ENCODE data around the gene XPO6.

Gene XPO6

DNA sequence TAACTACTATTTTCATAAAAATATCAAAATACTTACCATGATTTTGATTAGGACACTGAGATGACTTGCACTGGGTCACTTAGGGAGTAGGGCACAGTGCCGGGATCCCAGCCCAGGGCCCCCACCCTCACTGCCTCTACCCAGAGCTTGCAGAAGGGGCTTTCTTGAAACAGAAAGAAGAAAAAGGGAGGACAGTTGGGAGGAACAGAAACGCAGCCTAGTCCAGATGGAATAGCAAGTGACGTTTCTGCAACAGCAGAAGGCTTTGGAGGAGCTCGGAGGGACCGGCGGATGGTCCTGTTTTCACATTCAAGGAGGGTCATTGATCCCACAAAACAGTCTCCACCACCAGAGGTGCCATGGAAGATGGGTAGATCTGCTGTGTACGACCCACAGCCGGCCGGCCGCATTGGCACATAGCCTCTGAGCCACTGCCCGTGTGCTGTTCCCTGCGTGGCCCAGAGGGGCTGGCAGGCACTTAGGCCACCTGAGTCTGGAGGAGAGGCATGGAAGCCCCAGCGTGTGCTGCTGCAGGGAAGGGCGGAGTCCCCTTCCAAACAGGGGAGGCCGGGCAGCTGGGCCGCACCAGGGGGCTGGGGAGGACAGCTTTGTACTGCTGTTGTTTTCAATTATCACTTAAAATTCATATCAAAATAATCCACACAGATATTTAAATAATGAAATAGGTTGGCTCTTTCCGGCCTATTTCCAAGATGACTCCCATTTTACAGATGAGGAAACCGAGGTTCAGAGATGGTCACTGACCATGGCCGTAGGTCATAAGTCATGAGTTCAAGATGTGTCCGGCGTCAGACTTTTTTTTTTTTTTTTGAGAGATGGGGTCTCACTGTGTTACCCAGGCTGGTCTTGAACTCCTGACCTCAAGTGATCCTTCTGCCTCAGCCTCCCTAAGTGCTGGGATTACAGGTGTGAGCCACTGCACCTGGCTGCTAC is 125.3 kb downstream of the XPO6 start:
- no peak for DNase-seq

DNA sequence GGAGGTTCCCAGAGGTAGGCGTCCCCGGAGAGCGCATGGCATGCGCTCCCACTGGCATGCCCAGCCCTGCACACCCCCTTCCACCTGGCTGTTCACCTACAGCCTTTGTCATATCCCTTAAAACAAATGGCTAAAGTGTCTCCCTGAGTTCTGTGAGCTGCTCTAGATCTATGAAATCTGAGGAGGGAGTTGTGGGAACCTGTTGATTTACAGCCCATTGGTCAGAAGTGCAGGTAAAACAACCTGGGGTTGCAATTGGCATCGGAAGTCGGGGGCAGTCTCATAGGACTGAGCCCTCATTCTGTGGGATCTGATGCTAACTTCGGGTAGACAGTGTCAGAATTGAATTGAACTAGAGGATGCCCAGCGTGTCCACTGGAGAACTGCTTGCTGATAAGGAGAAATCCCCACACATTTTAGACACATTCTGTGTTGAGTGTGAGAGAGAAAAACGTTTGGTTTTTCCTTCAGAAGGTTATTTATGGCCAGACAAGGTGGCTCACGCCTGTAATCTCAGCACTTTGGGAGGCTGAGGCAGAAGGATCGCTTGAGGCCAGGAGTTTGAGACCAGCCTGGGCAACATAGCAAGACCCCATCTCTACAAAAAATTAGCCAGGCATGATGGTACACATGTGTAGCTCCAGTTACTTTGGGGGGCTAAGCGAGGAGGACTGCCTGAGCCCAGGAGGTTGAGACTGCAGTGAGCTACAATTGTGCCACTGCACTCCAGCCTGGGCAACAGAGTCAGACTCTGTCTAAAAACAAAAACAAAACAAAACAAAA is 126.2 kb downstream of the XPO6 start:
- no peak for DNase-seq

DNA sequence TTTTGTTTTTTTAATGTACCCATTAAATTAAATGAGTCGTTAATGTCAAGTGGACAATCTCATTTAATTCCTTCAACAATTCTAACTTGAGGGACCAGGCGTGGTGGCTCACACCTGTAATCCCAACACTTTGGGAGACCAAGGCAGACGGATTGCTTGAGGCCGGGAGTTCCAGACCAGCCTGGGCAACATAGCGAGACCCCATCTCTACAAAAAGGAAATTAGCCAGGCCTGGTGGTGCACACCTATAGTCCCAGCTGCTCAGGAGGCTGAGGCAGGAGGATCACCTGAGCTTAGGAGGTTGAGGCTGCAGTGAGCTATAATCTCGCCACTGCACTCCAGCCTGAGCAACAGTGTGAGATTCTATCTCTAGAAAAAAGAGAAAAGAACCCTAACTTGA is 127.6 kb downstream of the XPO6 start:
- no peak for DNase-seq

DNA sequence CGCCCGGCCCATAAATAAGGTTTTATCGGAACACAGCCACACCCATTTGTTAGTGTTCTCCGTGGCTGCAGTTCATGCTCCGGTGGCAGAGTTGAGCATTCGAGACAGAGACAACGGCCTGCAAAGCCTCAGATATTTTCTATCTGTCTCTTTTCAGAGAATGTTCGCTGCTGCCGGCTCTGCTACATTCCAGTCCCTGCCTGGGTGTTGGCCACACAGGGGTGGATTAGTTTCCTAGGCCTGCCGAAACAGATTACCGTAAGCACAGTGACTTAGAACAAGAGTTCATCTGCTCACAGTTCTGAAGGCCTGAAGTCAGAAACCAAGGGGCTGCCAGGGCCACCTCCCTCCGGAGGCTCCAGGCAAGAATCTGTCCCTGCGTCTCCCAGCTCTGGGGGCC is 129.1 kb downstream of the XPO6 start:
- no peak for DNase-seq

DNA sequence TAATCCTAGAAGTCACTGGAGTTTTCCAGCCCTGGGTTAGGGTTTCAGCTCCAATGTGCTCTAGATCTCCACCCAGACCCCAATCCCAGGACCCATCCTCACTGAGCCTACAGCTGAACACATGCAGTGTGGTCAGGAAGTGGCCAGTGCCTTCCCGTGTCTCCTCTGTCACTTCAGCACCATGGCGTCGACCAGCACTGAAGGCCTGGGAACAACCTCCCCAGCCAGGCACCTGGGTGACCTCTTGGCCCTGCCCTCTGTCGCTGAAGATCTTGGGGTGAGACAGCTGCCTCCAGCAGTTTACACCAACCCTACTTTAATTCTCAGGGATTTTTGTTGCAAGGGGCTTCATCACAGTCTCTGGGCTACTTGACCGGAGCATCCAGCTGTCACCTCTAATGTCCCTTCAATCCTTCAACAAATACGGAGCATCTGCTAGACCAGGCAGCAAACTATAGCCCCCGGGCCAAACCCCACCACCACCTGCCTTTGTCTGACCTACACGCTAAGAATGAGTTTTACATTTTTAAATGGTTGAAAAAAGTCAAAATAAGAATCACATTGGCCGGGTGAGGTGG is 130.3 kb downstream of the XPO6 start:
- no peak for DNase-seq

GRCh38 chr16:28078261-28078660 is 133.5 kb downstream of the XPO6 start:
- no peak for DNase-seq

GRCh38 chr16:28073836-28074235 is 137.9 kb downstream of the XPO6 start:
- no peak for DNase-seq

DNA sequence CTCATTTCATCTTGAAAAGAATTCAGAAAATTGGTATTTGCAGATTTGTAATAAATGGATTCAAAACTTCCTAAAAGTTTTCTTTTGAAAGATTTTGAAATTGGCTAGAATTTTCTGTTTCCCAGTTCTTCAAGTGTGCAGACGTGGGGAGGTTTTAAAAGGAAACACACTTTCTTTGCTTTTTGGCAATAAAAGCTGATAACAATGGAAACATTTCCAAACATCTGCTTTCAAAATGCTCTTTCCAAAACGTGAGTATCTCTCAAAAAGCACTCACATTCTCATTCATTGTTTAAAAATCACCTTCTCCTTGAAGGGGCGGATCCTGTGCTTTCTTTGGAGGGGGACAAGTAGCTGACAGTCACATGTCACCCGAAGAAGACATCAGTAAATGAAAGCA is 139.7 kb downstream of the XPO6 start:
- no peak for DNase-seq

DNA sequence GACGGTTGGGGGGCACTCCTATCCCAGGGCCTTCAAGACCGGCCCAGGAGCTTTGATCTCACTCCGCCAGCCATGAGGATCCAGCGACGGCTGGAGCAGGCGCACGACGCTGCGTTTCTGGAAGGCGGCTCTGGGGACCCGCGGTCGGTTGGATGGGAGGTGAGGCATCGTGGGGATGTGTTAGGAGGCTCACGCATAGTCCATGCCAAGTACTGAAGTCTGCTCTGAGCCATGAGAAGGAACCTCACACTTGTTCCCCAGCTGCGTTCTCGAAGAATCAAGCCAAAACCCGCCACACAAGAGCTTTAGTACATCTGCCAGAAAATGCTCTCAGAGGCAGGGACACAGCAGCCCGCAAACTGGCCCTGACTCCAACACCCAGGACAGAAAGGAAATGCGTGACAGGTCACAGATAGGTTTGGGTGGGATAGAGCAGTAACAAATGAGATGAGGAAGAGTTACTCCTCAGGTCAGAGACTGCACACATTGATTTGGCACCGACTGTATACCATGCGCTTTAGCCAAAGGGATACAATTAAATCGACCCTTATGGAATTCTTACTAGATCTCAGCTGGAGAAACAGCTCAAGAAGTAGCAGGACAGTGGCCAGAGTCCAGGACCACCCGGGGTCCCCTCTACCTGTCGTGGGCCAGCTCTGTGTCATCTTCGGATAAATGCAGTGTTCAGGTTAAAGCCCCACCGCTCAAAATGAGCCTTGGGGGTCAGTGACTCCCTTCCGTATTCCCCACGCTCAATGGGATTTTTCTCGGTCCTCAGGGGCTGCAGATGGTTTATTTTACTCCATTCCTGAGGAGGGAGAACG is 141.6 kb downstream of the XPO6 start:
- no peak for DNase-seq

DNA sequence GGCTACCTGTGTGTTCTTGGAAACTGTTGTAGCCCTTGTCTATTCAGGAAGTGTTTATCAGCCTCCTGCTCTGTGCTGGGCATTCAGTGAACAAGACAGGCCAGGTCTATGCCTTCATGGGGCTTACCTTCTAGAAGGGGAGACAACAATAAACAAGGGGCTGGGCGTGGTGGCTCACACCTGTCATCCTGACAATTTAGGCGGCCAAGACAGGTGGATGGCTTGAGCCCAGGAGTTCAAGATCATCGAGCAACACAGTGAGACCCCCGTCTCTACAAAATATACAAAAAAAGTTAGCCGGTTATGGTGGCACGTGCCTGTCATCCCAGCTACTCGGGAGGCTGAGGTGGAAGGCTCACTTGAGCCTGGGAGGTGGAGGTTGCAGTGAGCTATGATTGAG is 142.8 kb downstream of the XPO6 start:
- no peak for DNase-seq

DNA sequence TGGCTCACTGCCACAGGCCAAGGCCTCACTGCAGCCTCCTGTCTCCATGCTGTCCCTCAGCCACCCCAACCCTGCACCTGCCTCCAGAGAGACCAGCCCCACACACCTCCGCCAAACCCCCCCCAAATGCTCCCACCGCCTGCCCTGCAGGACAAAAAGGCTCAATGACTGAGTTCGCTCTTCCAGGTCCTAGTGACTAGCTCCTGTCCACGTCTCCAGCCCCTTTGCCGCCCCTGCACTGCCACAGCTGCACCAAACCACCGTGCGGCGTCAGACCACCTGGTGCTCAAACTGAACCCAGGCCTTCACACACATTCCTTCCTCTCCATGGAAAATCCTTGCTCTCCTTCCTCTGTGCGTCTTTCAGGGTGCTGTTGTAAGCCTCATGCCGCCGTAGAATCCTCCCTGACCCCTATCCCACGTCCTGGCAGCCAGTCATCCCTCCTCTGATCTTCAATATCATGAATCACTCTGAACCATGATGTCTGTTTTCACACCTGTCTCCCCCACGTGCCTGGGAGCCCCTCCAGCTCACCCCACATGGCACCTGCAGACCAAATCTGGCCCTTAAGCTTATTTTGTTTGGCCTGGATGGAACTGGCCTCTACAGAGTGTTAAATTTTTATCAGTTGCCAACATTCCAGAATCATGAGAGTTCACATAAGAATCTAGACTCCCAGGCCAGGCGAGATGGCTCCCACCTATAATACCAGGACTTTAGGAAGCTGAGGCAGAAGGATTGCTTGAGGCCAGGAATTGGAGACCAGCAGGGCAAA is 144.0 kb downstream of the XPO6 start:
- no peak for DNase-seq

DNA sequence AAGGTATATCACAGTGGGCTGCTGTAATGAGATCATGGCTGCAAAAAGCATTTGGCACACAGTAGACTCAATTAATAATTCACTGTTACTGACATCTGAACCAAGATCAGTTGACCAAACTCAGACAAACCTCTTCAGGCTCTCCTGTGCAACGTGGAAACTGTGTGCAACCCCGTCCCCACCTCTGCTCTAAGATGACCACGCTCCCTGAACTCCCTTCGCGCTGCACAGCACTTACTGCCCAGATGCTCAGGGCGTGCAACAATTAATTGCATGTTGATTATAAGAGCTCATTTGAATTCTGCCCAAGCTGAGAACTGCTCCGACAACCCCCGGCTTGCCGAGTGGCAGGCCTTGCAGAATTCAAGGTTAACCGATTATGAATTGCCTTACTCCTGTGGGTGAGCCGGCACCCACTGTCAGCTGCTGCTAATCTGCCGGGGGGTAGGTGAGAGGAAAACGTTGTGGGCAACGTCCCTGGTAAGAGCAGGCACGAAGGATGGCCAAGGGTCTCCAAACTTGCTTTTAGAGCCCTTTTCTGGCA is 147.0 kb downstream of the XPO6 start:
- no peak for DNase-seq

- no peak for DNase-seq
Observed at GRCh38 chr16:28064150-28064549, 147.6 kb downstream of the XPO6 start.

DNA sequence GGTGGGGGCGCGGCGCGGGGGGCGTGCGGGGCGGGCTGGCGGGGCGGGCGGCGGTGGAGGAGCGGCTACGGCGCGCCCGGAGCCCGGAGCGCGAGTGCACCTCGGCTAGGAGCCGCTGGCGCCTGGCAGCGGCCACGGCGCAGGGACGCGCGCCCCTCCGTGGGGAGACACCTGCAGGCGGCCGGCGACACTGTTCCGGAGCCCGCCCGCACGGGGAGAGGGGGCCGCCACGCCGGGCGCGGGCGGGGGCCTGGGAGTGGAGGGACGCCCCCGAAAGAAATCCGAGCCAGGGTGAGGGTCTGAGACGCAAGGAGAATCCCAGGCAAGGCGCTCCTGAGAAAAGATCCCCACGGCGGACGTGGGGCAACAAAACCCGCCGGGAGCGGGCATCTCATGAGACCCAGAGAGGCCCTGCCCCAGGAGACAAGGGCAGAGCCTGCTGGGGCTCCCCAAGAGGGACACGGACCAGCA is 148.1 kb downstream of the XPO6 start, which contains the start of gene GSG1L:
Gene GSG1L, minus strand, starts transcription at position 124 of the 471 bp plus-strand sequence. CDS start 290 bp downstream, outside the sequence.
- no peak for DNase-seq

DNA sequence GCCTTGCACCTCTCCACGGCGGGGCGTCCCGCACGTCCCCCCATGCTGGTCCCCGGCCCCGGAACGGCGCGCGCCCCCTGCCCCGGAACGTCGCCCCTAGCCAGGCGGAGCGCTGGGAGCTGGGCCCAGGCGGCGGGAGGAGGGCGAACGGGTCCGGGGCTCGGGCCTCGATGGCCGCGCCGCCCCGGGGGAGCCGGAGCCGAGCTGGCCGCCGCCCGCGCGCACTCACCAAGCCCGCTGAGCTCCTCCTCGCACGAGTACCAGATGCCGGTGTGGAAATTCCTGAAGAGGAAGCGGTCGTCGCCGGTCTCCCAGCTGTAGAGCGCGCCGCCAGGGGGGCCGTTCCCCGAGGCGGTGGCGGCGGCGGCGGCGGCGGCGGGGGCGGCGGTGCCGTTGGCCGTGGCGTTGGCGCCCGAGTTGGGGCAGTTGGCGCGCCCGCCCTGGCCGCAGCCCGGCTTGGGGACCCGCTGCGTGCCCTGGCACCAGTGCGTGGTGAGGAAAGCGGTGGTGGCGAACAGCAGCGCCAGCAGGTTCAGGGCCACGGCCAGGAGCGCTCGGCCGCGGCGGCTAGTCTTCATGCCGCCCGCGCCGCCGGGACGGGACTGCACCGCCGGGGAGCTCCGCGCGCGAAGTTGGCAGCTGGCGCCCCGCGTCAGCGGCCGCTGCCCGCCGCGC is 148.8 kb downstream of the XPO6 start:
- no peak for DNase-seq

- no peak for DNase-seq
Observed at GRCh38 chr16:28062261-28062846, 149.4 kb downstream of the XPO6 start.

DNA sequence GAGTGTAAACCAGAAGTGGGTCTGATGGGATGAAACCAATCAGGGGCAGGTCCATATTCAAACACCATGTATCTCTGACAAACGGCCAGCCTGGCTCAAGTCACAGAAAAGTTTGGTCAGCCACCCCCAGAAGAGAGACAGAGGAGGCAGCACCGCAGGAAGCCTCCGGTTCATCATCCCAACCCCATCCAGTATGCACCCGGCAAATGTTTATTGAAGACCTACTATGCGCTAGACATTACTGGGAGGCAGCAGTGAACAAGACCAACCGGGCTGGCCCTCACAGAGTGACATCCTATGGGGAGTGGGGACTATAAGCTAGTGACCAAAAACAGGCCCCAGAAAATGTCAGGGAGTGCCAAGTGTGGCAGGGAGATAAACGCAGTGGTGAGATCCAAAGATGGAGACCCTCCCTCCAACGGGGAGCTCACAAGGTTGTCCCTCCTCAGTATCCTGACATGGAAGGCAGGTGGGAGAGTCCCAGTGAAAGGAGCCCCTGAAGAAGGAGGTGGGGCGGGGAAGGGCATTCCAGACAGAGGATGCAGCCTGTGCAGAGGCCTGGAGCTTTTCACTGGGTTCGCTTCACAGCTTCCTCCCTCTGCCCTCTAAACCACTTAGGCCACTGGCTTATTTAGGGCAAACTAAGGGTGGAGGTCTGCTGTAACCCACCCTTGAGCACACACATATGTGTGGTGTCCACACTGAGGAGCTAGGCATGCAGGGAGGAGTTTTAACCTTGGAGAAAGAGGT is 150.2 kb downstream of the XPO6 start:
- DNase-seq, result no peak

DNA sequence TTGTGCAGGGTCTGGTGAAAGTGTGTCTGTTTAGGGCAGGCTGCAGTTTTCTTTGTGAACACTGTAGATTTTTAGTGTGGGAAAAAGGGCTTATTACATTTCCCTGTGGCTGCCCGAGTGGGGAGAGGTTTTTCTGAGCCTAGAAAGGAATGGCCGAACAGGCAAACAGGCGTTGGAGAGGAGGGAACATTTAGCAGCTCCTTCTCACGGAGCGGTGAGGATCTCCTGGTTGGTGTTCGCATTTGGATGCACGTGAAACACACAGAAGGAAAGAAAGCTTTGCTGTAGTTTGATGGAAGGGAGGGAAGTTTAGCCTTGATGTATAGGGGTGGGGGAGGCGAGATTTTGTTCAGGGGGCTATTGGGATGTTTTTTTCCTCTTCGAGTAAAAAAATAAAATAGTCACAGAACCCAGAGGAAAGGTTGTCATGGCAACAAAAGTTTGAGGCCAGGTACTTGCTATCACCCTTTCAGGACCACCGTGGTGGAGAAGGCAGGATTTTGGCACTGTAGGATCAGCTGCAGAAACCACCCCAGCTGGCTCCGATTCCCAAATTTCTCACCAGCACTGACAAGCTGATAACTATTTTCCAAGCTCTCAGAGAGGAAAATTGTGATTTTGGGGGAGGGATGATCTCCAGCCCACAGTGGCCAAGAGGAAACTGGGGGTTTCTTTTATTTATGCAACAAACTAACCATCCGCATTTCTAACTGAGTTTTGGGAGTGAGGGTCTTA is 151.8 kb downstream of the XPO6 start:
- DNase-seq, result no peak

All from stimulated activated CD4-positive, alpha-beta T cell treated with anti-CD3 and anti-CD28 coated beads, Interleukin-4, amount 100 ng/mL, for 1 hour (primary cell).